ENCODE measurements around the gene FUS. TPM values are rescaled to one million over a fixed set of nuclear protein-coding genes. Genes with fewer than 3 reads are reported as not detected.

FUS gene
- polyA plus RNA-seq, 4 donors: 577 to 823 (median 699) TPM

GRCh38 chr16:31224092-31224955 is 44.4 kb downstream of the FUS start:
- DNase-seq (ENCODE audit: low read depth in 4 of 4, low spot score in 3 of 4): no peak

- no peak for DNase-seq (ENCODE audit: low read depth in 4 of 4, low spot score in 3 of 4)
These were observed 45.3 kb downstream of the FUS start for GRCh38 chr16:31225193-31225592.

- no peak for DNase-seq (ENCODE audit: low read depth in 4 of 4, low spot score in 3 of 4)
These were observed 48.3 kb downstream of the FUS start for GRCh38 chr16:31228206-31228605.

- no peak for DNase-seq (ENCODE audit: low read depth in 4 of 4, low spot score in 3 of 4)
These were observed 49.6 kb downstream of the FUS start for GRCh38 chr16:31229501-31229900.

GRCh38 chr16:31238041-31238440 is 58.1 kb downstream of the FUS start:
- no peak for DNase-seq (ENCODE audit: low read depth in 4 of 4, low spot score in 3 of 4)

Other genes starting within 250 kb of the FUS start
- gene ORAI3, start 231.1 kb upstream of the FUS start, polyA plus RNA-seq (ENCODE audit: insufficient read length in 4 of 4): 10 to 100 TPM; 13.1 to 18.7 (median 17.4) TPM
- 10 to 100 TPM; 15.2 to 20.7 (median 15.7) TPM for gene SETD1A, start 222.4 kb upstream of the FUS start, polyA plus RNA-seq (ENCODE audit: insufficient read length in 4 of 4)
- 10 to 100 TPM in 2 of 4 donors, 1 to 10 TPM in 2; 6.7 to 11.8 (median 8.9) TPM for gene HSD3B7, start 194.9 kb upstream of the FUS start, polyA plus RNA-seq (ENCODE audit: insufficient read length in 4 of 4)
- gene STX1B, start 169.5 kb upstream of the FUS start, polyA plus RNA-seq (ENCODE audit: insufficient read length in 4 of 4): 1 to 10 TPM; 1.2 to 2.8 (median 2.2) TPM
- 10 to 100 TPM; 29.1 to 48.6 (median 34.8) TPM for gene STX4, start 146.6 kb upstream of the FUS start, polyA plus RNA-seq (ENCODE audit: insufficient read length in 4 of 4)
- gene ZNF668, start 105.9 kb upstream of the FUS start, polyA plus RNA-seq (ENCODE audit: insufficient read length in 4 of 4): 1 to 10 TPM; 4.6 to 9.0 (median 5.7) TPM
- gene ZNF646, start 105.7 kb upstream of the FUS start, polyA plus RNA-seq (ENCODE audit: insufficient read length in 4 of 4): 10 to 100 TPM; 10.3 to 15.0 (median 11.7) TPM
- gene PRSS53, start 91.2 kb upstream of the FUS start, polyA plus RNA-seq (ENCODE audit: insufficient read length in 4 of 4): 1 to 10 TPM in 3 of 4 donors, under 1 TPM in 1; 0.59 to 2.1 (median 1.1) TPM
- gene VKORC1, start 85.3 kb upstream of the FUS start, polyA plus RNA-seq (ENCODE audit: insufficient read length in 4 of 4): 10 to 100 TPM; 74.1 to 77.8 (median 76.9) TPM
- 10 to 100 TPM; 30.1 to 46.3 (median 35.9) TPM for gene BCKDK, start 71.8 kb upstream of the FUS start, polyA plus RNA-seq (ENCODE audit: insufficient read length in 4 of 4)
- gene KAT8, start 62.5 kb upstream of the FUS start, polyA plus RNA-seq (ENCODE audit: insufficient read length in 4 of 4): 10 to 100 TPM; 54.1 to 80.2 (median 62.6) TPM
- 10 to 100 TPM in 3 of 4 donors, 1 to 10 TPM in 1; 2.1 to 70.6 (median 54.9) TPM for gene PRSS8, start 44.4 kb upstream of the FUS start, polyA plus RNA-seq (ENCODE audit: insufficient read length in 4 of 4)
- gene PRSS36, start 30.1 kb upstream of the FUS start, polyA plus RNA-seq (ENCODE audit: insufficient read length in 4 of 4): 1 to 10 TPM in 2 of 4 donors, under 1 TPM in 2; 0.73 to 2.4 (median 1.5) TPM
- 10 to 100 TPM in 2 of 4 donors, 1 to 10 TPM in 2; 8.5 to 13.7 (median 10.9) TPM for gene PYCARD, start 22.6 kb downstream of the FUS start, polyA plus RNA-seq (ENCODE audit: insufficient read length in 4 of 4)
- under 1 TPM; 0.04 to 0.15 (median 0.11) TPM for gene TRIM72, start 34.0 kb downstream of the FUS start, polyA plus RNA-seq (ENCODE audit: insufficient read length in 4 of 4)
- not detected for gene PYDC1, start 37.0 kb downstream of the FUS start, polyA plus RNA-seq (ENCODE audit: insufficient read length in 4 of 4)
- gene ITGAM, start 79.8 kb downstream of the FUS start, polyA plus RNA-seq (ENCODE audit: insufficient read length in 4 of 4): 1 to 10 TPM; 1.3 to 5.4 (median 2.5) TPM
- gene ITGAX, start 175.0 kb downstream of the FUS start, polyA plus RNA-seq (ENCODE audit: insufficient read length in 4 of 4): 1 to 10 TPM in 2 of 4 donors, under 1 TPM in 2; 0.53 to 1.8 (median 1.0) TPM
- under 1 TPM in 3 of 4 donors, not detected in 1; 0.09 to 0.18 (median 0.10) TPM for gene ITGAD, start 213.2 kb downstream of the FUS start, polyA plus RNA-seq (ENCODE audit: insufficient read length in 4 of 4)
- gene COX6A2, start 248.2 kb downstream of the FUS start, polyA plus RNA-seq (ENCODE audit: insufficient read length in 4 of 4): under 1 TPM in 3 of 4 donors, not detected in 1; 0.60 to 0.99 (median 0.79) TPM

Measured in left renal pelvis (tissue), 4 donors.